Chondrocyte (in vitro differentiated cells): ENCODE measurements around the gene CD1E. TPM values are rescaled to one million over a fixed set of nuclear protein-coding genes. Genes with fewer than 3 reads are reported as not detected.

ENCODE experiments used
- DNase-seq: peaks from one replicate; pipeline ENCODE4 v3.0.0; 2021; ENCODE audit warnings: mixed read lengths, low spot score
- H3K27ac Mint-ChIP-seq: one replicate; pipeline ENCODE4 v1.8.0; 2021; ENCODE audit warnings: mild to moderate bottlenecking, moderate library complexity, mixed read lengths; ENCODE audit not compliant: unreplicated experiment
- H3K27me3 Mint-ChIP-seq: 2 replicates; pipeline ENCODE4 v1.8.0; 2021; ENCODE audit warnings: low read depth, mixed read lengths
- H3K36me3 Mint-ChIP-seq: 2 replicates; pipeline ENCODE4 v1.8.0; 2021; ENCODE audit warnings: low read depth, mixed read lengths
- H3K4me1 Mint-ChIP-seq: 2 replicates; pipeline ENCODE4 v1.8.0; 2021; ENCODE audit warnings: low read depth, mild to moderate bottlenecking, mixed read lengths
- H3K4me3 Mint-ChIP-seq: one replicate; pipeline ENCODE4 v1.8.0; 2021; ENCODE audit warnings: mild to moderate bottlenecking, moderate library complexity, mixed read lengths; ENCODE audit not compliant: unreplicated experiment
- H3K9me3 Mint-ChIP-seq: 2 replicates; pipeline ENCODE4 v1.8.0; 2021; ENCODE audit warnings: low read depth, mixed read lengths
- CTCF ChIP-seq: fragments of 200-600 bp; sonication (generic); IDR thresholded peaks from 2 replicates; pipeline ENCODE4 v1.5.0; 2021; ENCODE audit warnings: antibody characterized with exemption, mild to moderate bottlenecking, moderate library complexity
- total RNA-seq: library from RNA; stranded (reverse); gene quantifications from 3 replicates; pipeline ENCODE4 v1.2.1, GENCODE V29; 2021

CD1E gene
- total RNA-seq, 1 donor from 2014 or later, result not detected

- no peak for DNase-seq
- Mint-ChIP-seq H3K9me3 (no peaks in the 10 kb centered on the region), H3K27me3 (peaks cover 5% of the 10 kb centered on the region), H3K4me3 (no peak overlapping the region), H3K36me3 (no peaks in the 10 kb centered on the region), H3K27ac (no peak overlapping the region), H3K4me1 (no peaks in the 10 kb centered on the region)
- no peak for TF ChIP-seq CTCF
Observed at GRCh38 chr1:158391099-158391498, 37.4 kb downstream of the CD1E start.

GRCh38 chr1:158393476-158393875 lies 39.8 kb downstream of the CD1E start:
- Mint-ChIP-seq H3K9me3 (no peaks in the 10 kb centered on the region), H3K36me3 (no peaks in the 10 kb centered on the region), H3K4me1 (no peaks in the 10 kb centered on the region), H3K27ac (no peak overlapping the region), H3K27me3 (peaks cover 7% of the 10 kb centered on the region), H3K4me3 (no peak overlapping the region)
- DNase-seq, result no peak
- no peak for TF ChIP-seq CTCF

- H3K27ac Mint-ChIP-seq, result no peak overlapping the region
- no peaks in the 10 kb centered on the region for H3K36me3 Mint-ChIP-seq
- no peaks in the 10 kb centered on the region for H3K4me1 Mint-ChIP-seq
- DNase-seq, result no peak
- H3K9me3 Mint-ChIP-seq, result no peaks in the 10 kb centered on the region
- TF ChIP-seq CTCF, result no peak
- no peak overlapping the region for H3K4me3 Mint-ChIP-seq
- H3K27me3 Mint-ChIP-seq, result peaks cover 14% of the 10 kb centered on the region
Observed at GRCh38 chr1:158396646-158397045, 43.0 kb downstream of the CD1E start.

DNA sequence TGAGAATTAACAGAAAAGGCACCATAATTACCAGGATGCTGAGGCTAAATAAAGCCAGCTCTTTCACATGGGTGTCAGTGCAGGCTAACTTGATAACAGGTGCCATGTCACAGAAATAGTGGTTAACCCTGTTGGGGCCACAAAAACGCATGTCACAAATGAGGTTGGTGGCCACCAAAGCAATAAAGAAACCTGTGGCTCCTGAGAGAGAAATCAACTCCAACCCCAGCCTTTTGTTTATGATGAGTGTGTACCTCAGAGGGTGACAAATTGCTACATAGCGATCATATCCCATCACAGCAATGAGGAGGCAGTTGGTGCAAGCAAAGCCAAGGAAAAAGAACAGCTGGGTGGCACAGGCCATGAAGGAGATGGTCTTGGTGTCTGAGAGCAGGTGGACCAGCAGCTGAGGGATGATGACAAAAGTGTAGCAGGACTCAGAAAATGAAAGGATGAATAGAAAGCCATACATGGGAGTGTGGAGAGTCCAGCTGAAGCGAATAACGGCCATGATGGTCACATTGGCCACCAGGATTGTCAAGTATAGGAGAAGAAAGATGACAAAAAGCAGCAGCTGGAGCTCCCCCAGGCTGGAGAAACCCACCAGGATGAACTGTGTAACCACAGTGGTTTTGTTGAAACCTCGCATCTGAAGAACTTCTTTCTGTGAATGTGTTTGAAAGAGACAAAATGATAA lies 45.3 kb downstream of the CD1E start, which contains the start of gene OR10T2:
Gene OR10T2 (minus strand): TSS at position 649 of the 697 bp plus-strand sequence. CDS start 0 bp downstream, at position 649.
- H3K27me3 Mint-ChIP-seq, result peaks cover 17% of the 10 kb centered on the region
- DNase-seq, result no peak
- no peak within 1 kb of the TSS for H3K4me3 Mint-ChIP-seq
- H3K36me3 Mint-ChIP-seq, result no peaks in the 10 kb centered on the region
- H3K27ac Mint-ChIP-seq, result no peak within 1 kb of the TSS
- H3K9me3 Mint-ChIP-seq, result no peaks in the 10 kb centered on the region
- TF ChIP-seq CTCF, result no peak
- H3K4me1 Mint-ChIP-seq, result no peaks in the 10 kb centered on the region

GRCh38 chr1:158400871-158401270 lies 47.2 kb downstream of the CD1E start:
- Mint-ChIP-seq H3K36me3 (no peaks in the 10 kb centered on the region), H3K27ac (no peak overlapping the region)

More at GRCh38 chr1:158400871-158401270, 47.2 kb downstream of the CD1E start:
- Mint-ChIP-seq H3K27me3 (peaks cover 12% of the 10 kb centered on the region), H3K9me3 (no peaks in the 10 kb centered on the region), H3K4me3 (no peak overlapping the region), H3K4me1 (no peaks in the 10 kb centered on the region)
- TF ChIP-seq CTCF, result no peak
- no peak for DNase-seq
